ENCODE results near the gene CDC42BPA. TPM values are rescaled to one million over a fixed set of nuclear protein-coding genes. Genes with fewer than 3 reads are reported as not detected.

Gene CDC42BPA
- total RNA-seq, 2 experiments from 2014 or later: 6.0 to 7.8 TPM

- Mint-ChIP-seq H3K4me1 (peaks cover 5% of the 10 kb centered on the region), H3K27ac (no peak overlapping the region), H3K9me3 (ENCODE audit: low read depth) (no peaks in the 10 kb centered on the region), H3K4me3 (no peak overlapping the region), H3K36me3 (ENCODE audit: low read depth) (no peaks in the 10 kb centered on the region), H3K27me3 (peaks cover 10% of the 10 kb centered on the region)
- POLR2A ChIA-PET: no interaction called here
- intact Hi-C loops (cut with DNase I, micrococcal nuclease): no loop called here
- DNase-seq (no peak), ATAC-seq (no peak)
- CTCF ChIA-PET: interaction anchor here (0.5 to 1.4 kb wide), 4 partner anchors 9 to 83 kb away, joined by 3 to 5 read pairs (median 4); no protein-coding TSS in a partner anchor
Measured at GRCh38 chr1:227066999-227067398, 251.3 kb downstream of the CDC42BPA start.

GRCh38 chr1:227065311-227065710, 253.0 kb downstream of the CDC42BPA start:
- peaks cover under 1% of the 10 kb centered on the region for H3K36me3 Mint-ChIP-seq (ENCODE audit: low read depth)
- H3K9me3 Mint-ChIP-seq (ENCODE audit: low read depth): peaks cover 2% of the 10 kb centered on the region
- ATAC-seq (no peak), DNase-seq (no peak)
- H3K4me1 Mint-ChIP-seq: peaks cover 5% of the 10 kb centered on the region
- H3K27ac Mint-ChIP-seq: no peak overlapping the region
- CTCF ChIA-PET: no interaction called here
- peaks cover 13% of the 10 kb centered on the region for H3K27me3 Mint-ChIP-seq
- POLR2A ChIA-PET: no interaction called here
- H3K4me3 Mint-ChIP-seq: no peak overlapping the region
- intact Hi-C loops (cut with DNase I, micrococcal nuclease): no loop called here

GRCh38 chr1:227062306-227062705, 256.0 kb downstream of the CDC42BPA start:
- Mint-ChIP-seq H3K4me1 (peaks cover 5% of the 10 kb centered on the region), H3K36me3 (ENCODE audit: low read depth) (peaks cover 2% of the 10 kb centered on the region), H3K27ac (no peak overlapping the region), H3K4me3 (no peak overlapping the region), H3K27me3 (peaks cover 15% of the 10 kb centered on the region), H3K9me3 (ENCODE audit: low read depth) (peaks cover 4% of the 10 kb centered on the region)
- ChIA-PET CTCF (no interaction called here), POLR2A (no interaction called here)
- DNase-seq (no peak), ATAC-seq (no peak)
- intact Hi-C loops (cut with DNase I, micrococcal nuclease): no loop called here

GRCh38 chr1:227059076-227059475, 259.2 kb downstream of the CDC42BPA start:
- no peak overlapping the region for H3K4me3 Mint-ChIP-seq
- intact Hi-C loops (cut with DNase I, micrococcal nuclease): no loop called here
- ChIA-PET POLR2A (no interaction called here), CTCF (no interaction called here)
- H3K27ac Mint-ChIP-seq: no peak overlapping the region
- H3K4me1 Mint-ChIP-seq: peaks cover 5% of the 10 kb centered on the region
- H3K36me3 Mint-ChIP-seq (ENCODE audit: low read depth): peaks cover 2% of the 10 kb centered on the region
- ATAC-seq (no peak), DNase-seq (no peak)
- H3K9me3 Mint-ChIP-seq (ENCODE audit: low read depth): peaks cover 4% of the 10 kb centered on the region
- peaks cover 5% of the 10 kb centered on the region for H3K27me3 Mint-ChIP-seq

- Mint-ChIP-seq H3K4me3 (no peak overlapping the region), H3K9me3 (ENCODE audit: low read depth) (peaks cover 4% of the 10 kb centered on the region), H3K36me3 (ENCODE audit: low read depth) (peaks cover 2% of the 10 kb centered on the region), H3K27me3 (peaks cover 5% of the 10 kb centered on the region), H3K4me1 (peaks cover 5% of the 10 kb centered on the region), H3K27ac (no peak overlapping the region)
- CTCF ChIA-PET: interaction anchor here (1.0 kb wide), 1 partner anchor 9 kb away, joined by 4 read pairs; no protein-coding TSS in a partner anchor
- DNase-seq (no peak), ATAC-seq (no peak)
- intact Hi-C loops (cut with DNase I, micrococcal nuclease): no loop called here
- POLR2A ChIA-PET: no interaction called here
Measured at GRCh38 chr1:227058321-227058751, 260.0 kb downstream of the CDC42BPA start.

- Mint-ChIP-seq H3K4me1 (no peaks in the 10 kb centered on the region), H3K27ac (no peak overlapping the region), H3K9me3 (ENCODE audit: low read depth) (no peaks in the 10 kb centered on the region), H3K36me3 (ENCODE audit: low read depth) (no peaks in the 10 kb centered on the region), H3K27me3 (peaks cover 9% of the 10 kb centered on the region), H3K4me3 (no peak overlapping the region)
- POLR2A ChIA-PET: no interaction called here
- CTCF ChIA-PET: interaction anchor here (0.8 to 1.2 kb wide), 2 partner anchors 64 to 137 kb away, joined by 3 read pairs; no protein-coding TSS in a partner anchor
- no peak for DNase-seq
- no peak for ATAC-seq
- intact Hi-C loops (cut with DNase I, micrococcal nuclease): loop anchor here in 1 of 2 experiments (10.0 kb wide), 1 partner anchor 274 kb away; no protein-coding TSS in a partner anchor
Measured at GRCh38 chr1:227049253-227049652, 269.0 kb downstream of the CDC42BPA start.

GRCh38 chr1:227043755-227044154, 274.5 kb downstream of the CDC42BPA start:
- Mint-ChIP-seq H3K4me3 (no peak overlapping the region), H3K9me3 (ENCODE audit: low read depth) (no peaks in the 10 kb centered on the region), H3K36me3 (ENCODE audit: low read depth) (no peaks in the 10 kb centered on the region), H3K4me1 (no peaks in the 10 kb centered on the region), H3K27me3 (peaks cover 9% of the 10 kb centered on the region), H3K27ac (no peak overlapping the region)
- intact Hi-C loops (cut with DNase I, micrococcal nuclease): loop anchor here in 1 of 2 experiments (10.0 kb wide), 1 partner anchor 269 kb away; no protein-coding TSS in a partner anchor
- DNase-seq (no peak), ATAC-seq (peak; percentile 60)
- POLR2A ChIA-PET: interaction anchor here (0.6 kb wide), 1 partner anchor 10 kb away, joined by 3 read pairs; no protein-coding TSS in a partner anchor
- CTCF ChIA-PET: no interaction called here

DNA sequence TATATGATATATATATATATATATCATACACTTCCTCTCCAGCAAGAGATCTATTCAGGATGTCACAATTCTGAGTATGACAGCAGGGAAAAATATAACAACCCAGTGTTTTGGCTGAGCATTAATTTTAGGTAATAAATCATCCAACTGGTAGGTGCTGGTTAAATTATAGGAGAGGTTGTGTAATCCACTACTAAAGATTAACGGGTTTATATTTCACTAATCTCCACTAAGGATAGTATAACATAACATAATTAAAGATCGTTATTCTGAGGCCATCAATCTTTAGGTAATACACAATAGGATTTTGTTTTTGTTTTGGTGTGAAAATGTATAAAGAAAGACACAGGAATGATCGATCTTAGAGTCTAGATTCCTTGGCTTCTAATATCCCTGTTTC, 276.0 kb downstream of the CDC42BPA start:
- intact Hi-C loops (cut with DNase I, micrococcal nuclease): loop anchor here in 1 of 2 experiments (10.0 kb wide), 1 partner anchor 267 kb away; no protein-coding TSS in a partner anchor
- ATAC-seq (no peak), DNase-seq (no peak)
- peaks cover 9% of the 10 kb centered on the region for H3K27me3 Mint-ChIP-seq
- no peaks in the 10 kb centered on the region for H3K9me3 Mint-ChIP-seq (ENCODE audit: low read depth)
- POLR2A ChIA-PET: no interaction called here
- H3K4me1 Mint-ChIP-seq: peaks cover 3% of the 10 kb centered on the region
- no peaks in the 10 kb centered on the region for H3K36me3 Mint-ChIP-seq (ENCODE audit: low read depth)
- no peak overlapping the region for H3K27ac Mint-ChIP-seq
- H3K4me3 Mint-ChIP-seq: no peak overlapping the region
- CTCF ChIA-PET: interaction anchor here (0.6 kb wide), 1 partner anchor 83 kb away, joined by 3 read pairs; no protein-coding TSS in a partner anchor

GRCh38 chr1:227038401-227038800, 279.9 kb downstream of the CDC42BPA start:
- ATAC-seq: no peak
- Mint-ChIP-seq H3K4me3 (no peak overlapping the region), H3K27ac (no peak overlapping the region), H3K36me3 (ENCODE audit: low read depth) (no peaks in the 10 kb centered on the region), H3K4me1 (peaks cover 5% of the 10 kb centered on the region), H3K27me3 (peaks cover 4% of the 10 kb centered on the region), H3K9me3 (ENCODE audit: low read depth) (no peaks in the 10 kb centered on the region)
- intact Hi-C loops (cut with DNase I, micrococcal nuclease): no loop called here
- no peak for DNase-seq
- CTCF ChIA-PET: no interaction called here
- POLR2A ChIA-PET: no interaction called here

DNA sequence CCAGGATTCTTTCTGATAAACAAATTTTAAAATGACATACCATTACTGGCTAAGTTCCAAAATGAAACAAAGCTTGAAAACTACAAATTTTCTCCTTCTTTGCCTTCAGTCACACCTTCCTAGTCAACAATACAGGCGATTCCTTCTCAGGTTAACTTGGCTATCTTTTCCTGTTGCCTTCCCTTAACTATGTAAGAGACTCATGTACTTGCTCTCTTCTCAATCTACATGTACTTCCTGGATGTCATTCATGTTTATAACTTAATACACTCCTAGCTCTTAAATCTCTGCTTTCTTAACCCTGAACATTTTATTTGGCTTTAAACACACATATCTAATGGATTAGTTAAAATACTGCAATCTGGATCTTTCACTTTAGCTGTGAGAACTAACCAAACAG, 281.2 kb downstream of the CDC42BPA start:
- Mint-ChIP-seq H3K27me3 (peaks cover 2% of the 10 kb centered on the region), H3K9me3 (ENCODE audit: low read depth) (no peaks in the 10 kb centered on the region), H3K4me1 (peaks cover 5% of the 10 kb centered on the region), H3K4me3 (no peak overlapping the region), H3K27ac (no peak overlapping the region), H3K36me3 (ENCODE audit: low read depth) (no peaks in the 10 kb centered on the region)
- no peak for ATAC-seq
- no peak for DNase-seq
- intact Hi-C loops (cut with DNase I, micrococcal nuclease): no loop called here
- POLR2A ChIA-PET: no interaction called here
- CTCF ChIA-PET: no interaction called here

- no peaks in the 10 kb centered on the region for H3K36me3 Mint-ChIP-seq (ENCODE audit: low read depth)
- peaks cover 5% of the 10 kb centered on the region for H3K4me1 Mint-ChIP-seq
- ChIA-PET CTCF (interaction anchor here (0.8 kb wide), 1 partner anchor 427 kb away, joined by 3 read pairs; no protein-coding TSS in a partner anchor), POLR2A (no interaction called here)
- no peaks in the 10 kb centered on the region for H3K27me3 Mint-ChIP-seq
- intact Hi-C loops (cut with DNase I, micrococcal nuclease): no loop called here
- no peak for ATAC-seq
- H3K4me3 Mint-ChIP-seq: no peak overlapping the region
- no peak overlapping the region for H3K27ac Mint-ChIP-seq
- no peak for DNase-seq
- H3K9me3 Mint-ChIP-seq (ENCODE audit: low read depth): no peaks in the 10 kb centered on the region
Measured at GRCh38 chr1:227035316-227035715, 283.0 kb downstream of the CDC42BPA start.

- peaks cover 5% of the 10 kb centered on the region for H3K4me1 Mint-ChIP-seq
- POLR2A ChIA-PET: interaction anchor here (0.6 kb wide), 1 partner anchor 10 kb away, joined by 3 read pairs; no protein-coding TSS in a partner anchor
- DNase-seq: no peak
- intact Hi-C loops (cut with DNase I, micrococcal nuclease): no loop called here
- ATAC-seq: no peak
- H3K27me3 Mint-ChIP-seq: no peaks in the 10 kb centered on the region
- H3K36me3 Mint-ChIP-seq (ENCODE audit: low read depth): no peaks in the 10 kb centered on the region
- CTCF ChIA-PET: interaction anchor here (1.0 kb wide), 1 partner anchor 11 kb away, joined by 3 read pairs; no protein-coding TSS in a partner anchor
- no peak overlapping the region for H3K27ac Mint-ChIP-seq
- H3K9me3 Mint-ChIP-seq (ENCODE audit: low read depth): no peaks in the 10 kb centered on the region
- H3K4me3 Mint-ChIP-seq: no peak overlapping the region
Measured at GRCh38 chr1:227033880-227034279, 284.4 kb downstream of the CDC42BPA start.
